H1 (cell line): ENCODE results near the gene FGFRL1. TPM values are rescaled to one million over a fixed set of nuclear protein-coding genes. Genes with fewer than 3 reads are reported as not detected.

ENCODE experiments used
- CTCF ChIA-PET: fragments of 300-600 bp; sonication (Branson Sonifier 250); formaldehyde crosslinking; loops from one replicate; lab custom pipeline; 2021; ENCODE audit not compliant: partially characterized antibody; lab: Charles Lee
- POLR2A ChIA-PET: fragments of 300-600 bp; sonication (Branson Sonifier 250); formaldehyde crosslinking; loops from one replicate; lab custom pipeline; 2021; ENCODE audit warnings: inconsistent platforms; ENCODE audit not compliant: partially characterized antibody; lab: Charles Lee
- DNase-seq, 2 experiments: peaks; one replicate each; pipeline versions ENCODE4 v3.0.0 to v3.0.0-alpha.2; 2010 to 2022; ENCODE audit warnings: low spot score in 2 of 2, low read depth in 1 of 2, mixed read lengths in 1 of 2
- FAIRE-seq: peaks from 2 replicates; lab custom pipeline; 2011; peaks lifted over from hg19 to GRCh38; lab: Jason Lieb, UNC
- H2AFZ ChIP-seq: 2 replicates; pipeline ENCODE4 v1.8.1; 2012; ENCODE audit warnings: low read length, inconsistent platforms
- H2AK5ac ChIP-seq: 2 replicates; pipeline ENCODE4 v1.6.1; 2013; ENCODE audit warnings: low read depth, low read length
- H2BK120ac ChIP-seq: replicated peaks from 2 replicates; pipeline ENCODE3; 2013; ENCODE audit warnings: low read depth, low read length, inconsistent platforms
- H2BK12ac ChIP-seq: 2 replicates; pipeline ENCODE4 v1.6.1; 2013; ENCODE audit warnings: low read depth, low read length
- H2BK15ac ChIP-seq: 2 replicates; pipeline ENCODE4 v1.6.1; 2013; ENCODE audit warnings: low read length
- H2BK20ac ChIP-seq: 2 replicates; pipeline ENCODE4 v1.6.1; 2013; ENCODE audit warnings: low read length
- H2BK5ac ChIP-seq: 2 replicates; pipeline ENCODE4 v1.6.1; 2013; ENCODE audit warnings: low read depth, low read length
- H3K14ac ChIP-seq: 2 replicates; pipeline ENCODE4 v1.6.1; 2013; ENCODE audit warnings: inconsistent platforms; ENCODE audit not compliant: insufficient read length
- H3K18ac ChIP-seq: 2 replicates; pipeline ENCODE4 v1.6.1; 2013; ENCODE audit warnings: low read length; ENCODE audit errors: extremely low read depth
- H3K23ac ChIP-seq: 2 replicates; pipeline ENCODE4 v1.6.1; 2013; ENCODE audit warnings: inconsistent platforms; ENCODE audit not compliant: insufficient read length
- H3K23me2 ChIP-seq: 2 replicates; pipeline ENCODE4 v1.6.1; 2013; ENCODE audit warnings: low read depth, low read length
- H3K27ac ChIP-seq: 2 replicates; pipeline ENCODE4 v1.6.1; 2011; ENCODE audit warnings: low read depth, low read length, inconsistent platforms
- H3K27me3 ChIP-seq, 4 experiments: replicated peaks in 1 of 4; 1 replicate in 1 of 4; 2 replicates in 3 of 4; pipeline versions ENCODE4 v1.6.1 to v1.8.1; 2011 to 2013; ENCODE audit warnings: low read length in 3 of 4, mild to moderate bottlenecking in 3 of 4, inconsistent platforms in 2 of 4, mixed read lengths in 2 of 4, moderate library complexity in 1 of 4; ENCODE audit not compliant: control insufficient read depth in 3 of 4, insufficient read depth in 3 of 4; ENCODE audit errors: extremely low read depth in 1 of 4
- H3K36me3 ChIP-seq, 4 experiments: 2 replicates each; pipeline versions ENCODE4 v1.6.1 to v1.8.1; 2011 to 2013; ENCODE audit warnings: mild to moderate bottlenecking in 4 of 4, low read length in 3 of 4, moderate library complexity in 2 of 4, control low read depth in 1 of 4, inconsistent platforms in 1 of 4; ENCODE audit not compliant: insufficient read depth in 4 of 4, control insufficient read depth in 2 of 4
- H3K4ac ChIP-seq: replicated peaks from 2 replicates; pipeline ENCODE3; 2013; ENCODE audit warnings: low read length, low read depth, mixed read lengths, inconsistent platforms; ENCODE audit not compliant: insufficient read length
- H3K4me1 ChIP-seq, 4 experiments: replicated peaks in 1 of 4; 1 replicate in 1 of 4; 2 replicates in 3 of 4; pipeline versions ENCODE4 v1.6.1 to v1.8.1; 2011 to 2013; ENCODE audit warnings: low read length in 3 of 4, inconsistent platforms in 2 of 4, mixed read lengths in 1 of 4; ENCODE audit not compliant: insufficient read depth in 4 of 4, control insufficient read depth in 3 of 4
- H3K4me2 ChIP-seq, 2 experiments: 2 replicates each; pipeline versions ENCODE4 v1.6.1 to v1.8.1; 2011 to 2013; ENCODE audit warnings: low read depth in 2 of 2, low read length in 2 of 2, control low read depth in 1 of 2, inconsistent platforms in 1 of 2, mild to moderate bottlenecking in 1 of 2; ENCODE audit not compliant: insufficient read depth in 1 of 2
- H3K4me3 ChIP-seq, 4 experiments: fragments of 200-600, 300-600 bp in 1 of 4; sonication (generic), shearing (Covaris generic), sonication (Bioruptor Twin) in 1 of 4; 2 replicates each; pipeline versions ENCODE4 v1.5.1 to v1.8.1; 2011 to 2016; ENCODE audit warnings: low read length in 4 of 4, low read depth in 3 of 4, control low read depth in 2 of 4, inconsistent platforms in 2 of 4, mild to moderate bottlenecking in 2 of 4, mixed read lengths in 1 of 4, moderate library complexity in 1 of 4; ENCODE audit not compliant: insufficient read depth in 2 of 4; ENCODE audit errors: extremely low read depth in 1 of 4
- H3K56ac ChIP-seq: replicated peaks from 2 replicates; pipeline ENCODE3; 2013; ENCODE audit warnings: low read depth, mild to moderate bottlenecking, mixed read lengths, low read length, inconsistent platforms; ENCODE audit not compliant: insufficient read length
- H3K79me1 ChIP-seq: 2 replicates; pipeline ENCODE4 v1.6.1; 2013; ENCODE audit warnings: low read depth, low read length, control low read depth
- H3K79me2 ChIP-seq, 2 experiments: 2 replicates each; pipeline versions ENCODE4 v1.6.1 to v1.8.1; 2012 to 2013; ENCODE audit warnings: low read length in 2 of 2, mild to moderate bottlenecking in 2 of 2, inconsistent platforms in 1 of 2; ENCODE audit not compliant: insufficient read depth in 2 of 2, control insufficient read depth in 1 of 2
- H3K9ac ChIP-seq, 4 experiments: replicated peaks in 1 of 4; 1 replicate in 1 of 4; 2 replicates in 3 of 4; pipeline versions ENCODE4 v1.6.1 to v1.8.1; 2011 to 2013; ENCODE audit warnings: low read depth in 3 of 4, low read length in 3 of 4, control low read depth in 2 of 4, mild to moderate bottlenecking in 2 of 4, moderate library complexity in 2 of 4, inconsistent platforms in 1 of 4; ENCODE audit errors: extremely low read depth in 1 of 4
- H3K9me3 ChIP-seq, 2 experiments: 2 replicates each; pipeline versions ENCODE4 v1.6.1 to v1.8.1; 2012 to 2013; ENCODE audit warnings: mild to moderate bottlenecking in 2 of 2, moderate library complexity in 2 of 2, control low read depth in 1 of 2, inconsistent platforms in 1 of 2, low read depth in 1 of 2, low read length in 1 of 2, mixed read lengths in 1 of 2; ENCODE audit not compliant: insufficient read depth in 2 of 2
- H4K20me1 ChIP-seq, 2 experiments: replicated peaks in 1 of 2; 2 replicates each; pipeline versions ENCODE3 to v1.8.1; 2011 to 2013; ENCODE audit warnings: inconsistent platforms in 2 of 2, low read length in 2 of 2, mild to moderate bottlenecking in 1 of 2; ENCODE audit not compliant: insufficient read depth in 2 of 2, control insufficient read depth in 1 of 2
- H4K5ac ChIP-seq: 2 replicates; pipeline ENCODE4 v1.6.1; 2013; ENCODE audit warnings: low read length, low read depth, mixed read lengths, inconsistent platforms; ENCODE audit not compliant: insufficient read length
- H4K8ac ChIP-seq: 2 replicates; pipeline ENCODE4 v1.8.0; 2013; ENCODE audit warnings: mild to moderate bottlenecking, moderate library complexity, low read length, inconsistent platforms; ENCODE audit not compliant: insufficient read depth; ENCODE audit errors: extremely low read depth
- H4K91ac ChIP-seq: replicated peaks from 2 replicates; pipeline ENCODE3; 2013; ENCODE audit warnings: low read length, mixed read lengths, inconsistent platforms; ENCODE audit not compliant: insufficient read length
- CHD2 ChIP-seq: IDR thresholded peaks from 2 replicates; pipeline ENCODE4 v1.6.1; 2012; ENCODE audit warnings: low read length, improper control_type of control experiment
- GABPA ChIP-seq: IDR thresholded peaks from 2 replicates; pipeline ENCODE4 v1.6.1; 2011; ENCODE audit warnings: mild to moderate bottlenecking, low read length, moderate library complexity, borderline replicate concordance; ENCODE audit not compliant: insufficient read depth
- JUN ChIP-seq: IDR thresholded peaks from 2 replicates; pipeline ENCODE4 v1.6.1; 2011; ENCODE audit warnings: low read depth, mild to moderate bottlenecking, improper control_type of control experiment, low read length
- SIN3A ChIP-seq, 2 experiments: IDR thresholded peaks in 1 of 2; conservative IDR thresholded peaks in 1 of 2; 2 replicates each; pipeline ENCODE4 v1.6.1; 2011 to 2012; ENCODE audit warnings: low read length in 2 of 2, improper control_type of control experiment in 1 of 2, low read depth in 1 of 2, mild to moderate bottlenecking in 1 of 2
- WGBS, 2 experiments: shearing (Covaris generic) in 1 of 2; methylation state at CpG; one replicate each; pipeline versions ENCODE4 v1.1.6 to v1.1.7; 2013 to 2015; ENCODE audit warnings: low lambda C conversion rate in 2 of 2, mixed read lengths in 2 of 2, inconsistent platforms in 1 of 2, low coverage in 1 of 2, missing lambda C conversion rate in 1 of 2; ENCODE audit not compliant: insufficient replicate concordance in 2 of 2, insufficient coverage in 1 of 2, insufficient read length in 1 of 2; ENCODE audit errors: extremely low coverage in 1 of 2, missing lambda C conversion rate in 1 of 2; 5-methylcytosine and 5-hydroxymethylcytosine counted together
- polyA plus RNA-seq, 7 experiments: library from polyadenylated mRNA; depleted of rRNA in 3 of 7; stranded (reverse) in 5 of 7; unstranded in 2 of 7; fragments of >200 nt in 5 of 7; fragments of 200-250 nt in 2 of 7; gene quantifications; 1 replicate in 5 of 7; 2 replicates in 1 of 7; 4 replicates in 1 of 7; pipeline versions ENCODE4 v1.2.1 to v1.2.3, GENCODE V29; 2011 to 2013; ENCODE audit warnings: missing spikeins in 2 of 7, mixed read lengths in 2 of 7
- total RNA-seq: library from RNA; stranded (reverse); fragmentation: NEBNext Ultra II Directional; extraction: Animal tissue kit (Norgen Biotek cat#: 25700); gene quantifications from 2 replicates; pipeline ENCODE4 v1.2.1, GENCODE V29; 2021

The FGFRL1 gene
- total and polyA plus RNA-seq, 2 of the 8 experiments (the other 6 are each of a cell fraction or from before 2014, with no cell fraction given), result 18.9 to 34.6 TPM

DNA sequence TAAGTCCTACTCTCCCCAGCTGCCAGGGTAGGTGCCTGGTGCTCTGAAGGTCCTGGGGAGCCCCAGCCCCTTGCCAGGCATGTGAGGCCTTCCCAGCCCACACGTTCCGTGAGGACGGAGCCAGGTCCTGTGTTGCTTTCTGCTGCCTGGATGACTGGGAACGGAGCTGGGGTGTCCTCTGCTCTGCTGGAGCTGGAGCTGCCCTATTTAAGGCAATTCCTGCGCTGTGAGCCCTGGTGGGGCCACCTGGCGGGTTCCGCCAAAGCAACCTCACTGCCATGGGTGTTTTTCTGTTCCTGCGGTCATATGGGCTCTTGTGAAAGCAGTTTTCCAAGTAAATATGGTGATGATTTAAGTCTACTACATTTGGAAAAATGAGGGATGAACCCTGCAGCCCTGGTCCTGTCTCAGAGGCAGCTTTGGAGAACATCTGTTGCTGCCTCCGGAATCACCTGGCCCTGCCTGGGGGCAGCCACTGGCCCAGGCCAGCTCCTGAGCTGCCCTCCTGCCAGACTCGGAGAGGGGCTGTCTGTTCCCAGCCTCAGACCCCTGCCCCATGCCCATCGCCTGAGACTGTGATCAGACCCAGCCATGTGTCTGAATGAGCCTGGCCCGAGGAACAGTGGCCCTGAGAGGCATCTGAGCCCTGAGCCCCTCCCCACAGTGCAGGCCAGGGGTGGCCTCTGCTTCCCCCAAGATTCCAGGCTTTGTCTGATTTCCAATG, 33.2 kb downstream of the FGFRL1 start:
- Histone ChIP-seq H3K27ac (no peak overlapping the region), H3K9ac (no peak overlapping the region; a peak in 1 of 7 replicates), H4K20me1 (peaks cover 0 to 2% of the 10 kb centered on the region in 2 experiments), H3K4me3 (no peak overlapping the region), H4K91ac (peak overlapping the region; percentile 55), H3K23ac (no peak overlapping the region), H3K4me2 (no peak overlapping the region), H2AFZ (no peak overlapping the region), H3K36me3 (no peaks in the 10 kb centered on the region), H2BK5ac (peak overlapping the region; percentile 92; the same call in 1 of the 2 replicates), H3K9me3 (no peaks in the 10 kb centered on the region), H3K56ac (no peak overlapping the region), H2BK120ac (no peak overlapping the region), H3K27me3 (peaks cover 0 to 6% (median 4%) of the 10 kb centered on the region in 4 experiments; a peak in 3 of 7 replicates), H3K4ac (peak overlapping the region; percentile 89), H2BK15ac (peak overlapping the region; percentile 94), H2BK12ac (peak overlapping the region; percentile 93), H4K5ac (no peak overlapping the region), H4K8ac (peak overlapping the region; percentile 68; the same call in 1 of the 2 replicates), H3K23me2 (peaks cover 14% of the 10 kb centered on the region), H3K79me2 (no peaks in the 10 kb centered on the region), H2AK5ac (peak overlapping the region; percentile 90; the same call in 1 of the 2 replicates), H3K18ac (peak overlapping the region; percentile 75), H3K79me1 (no peaks in the 10 kb centered on the region), H3K14ac (no peak overlapping the region), H3K4me1 (peaks cover 0 to 19% (median 13%) of the 10 kb centered on the region in 4 experiments; a peak in 6 of 7 replicates), H2BK20ac (peak overlapping the region; percentile 62)
- FAIRE-seq (no peak), DNase-seq (no peak)
- ChIA-PET POLR2A (interaction anchor here (1.3 kb wide), 1 partner anchor 10 kb away, joined by 5 read pairs; no protein-coding TSS in a partner anchor), CTCF (interaction anchor here (0.7 to 1.1 kb wide), 3 partner anchors 9 to 29 kb away, joined by 3 to 4 read pairs (median 3); no protein-coding TSS in a partner anchor)
- WGBS, 2 experiments, result 85% methylated on average over 12 of the region's 12 CpGs; no CpG with 5 or more reads in 1 of the 2 experiments
- TF ChIP-seq SIN3A (conservative IDR thresholded peaks at IDR 0.05 in 1 of 2, IDR thresholded peaks at IDR 0.05 in 1 of 2; ENCODE audit: low read depth in 1 of 2, low read length in 2 of 2) (no peak), JUN (no peak), GABPA (no peak), CHD2 (no peak)
